ENCODE data around the gene YIPF4. TPM values are rescaled to one million over a fixed set of nuclear protein-coding genes. Genes with fewer than 3 reads are reported as not detected.

The YIPF4 gene
- total and polyA plus RNA-seq, 2 of the 4 experiments (the other 2 are of a cell fraction), result 3.6 to 6.8 TPM

GRCh38 chr2:32235315-32235714 is 42.4 kb upstream of the YIPF4 start:
- Histone ChIP-seq H3K4me1 (ENCODE audit: control insufficient read depth, insufficient read depth, low read length) (no peaks in the 10 kb centered on the region), H4K5ac (ENCODE audit: low read depth, low read length) (no peak overlapping the region), H3K9me1 (ENCODE audit: insufficient read depth, low read length) (no peaks in the 10 kb centered on the region), H3K9me3 (ENCODE audit: control insufficient read depth, insufficient read depth, low read length) (no peaks in the 10 kb centered on the region), H3K79me1 (ENCODE audit: low read depth in 1 of 2, low read length in 2 of 2) (no peaks in the 10 kb centered on the region), H3K4ac (ENCODE audit: low read depth, low read length) (no peak overlapping the region), H2BK5ac (ENCODE audit: low read depth, low read length, poor library complexity, severe bottlenecking) (no peak overlapping the region), H3K23ac (ENCODE audit: low read depth, low read length) (no peak overlapping the region), H2AK5ac (ENCODE audit: low read depth, low read length) (no peak overlapping the region), H4K20me1 (ENCODE audit: insufficient read depth, low read length) (no peaks in the 10 kb centered on the region), H3K4me2 (ENCODE audit: low read depth, low read length) (no peak overlapping the region), H3K27ac (ENCODE audit: insufficient read depth, low read length) (no peak overlapping the region), H3K56ac (ENCODE audit: extremely low read depth, insufficient read depth, low read length) (no peak overlapping the region), H2BK15ac (ENCODE audit: low read depth, low read length) (no peak overlapping the region), H2BK120ac (ENCODE audit: low read depth, low read length) (no peak overlapping the region), H3K9ac (ENCODE audit: low read depth, low read length) (no peak overlapping the region), H2AFZ (replicated peaks; ENCODE audit: low read length, poor library complexity) (peak overlapping the region; percentile 52), H3K4me3 (ENCODE audit: insufficient read depth, low read depth, low read length) (no peak overlapping the region), H4K91ac (ENCODE audit: insufficient read depth, low read depth, low read length) (no peak overlapping the region), H4K8ac (ENCODE audit: low read depth in 2 of 2, low read length in 2 of 2) (no peak overlapping the region), H2AK9ac (replicated peaks; ENCODE audit: low read depth, low read length, poor library complexity) (no peak overlapping the region), H3K36me3 (ENCODE audit: control insufficient read depth, insufficient read depth, low read length) (no peaks in the 10 kb centered on the region), H3K18ac (ENCODE audit: low read depth, low read length) (no peak overlapping the region), H3K27me3 (ENCODE audit: control insufficient read depth, insufficient read depth, low read length) (no peaks in the 10 kb centered on the region), H3K14ac (replicated peaks; ENCODE audit: low read depth, low read length) (no peak overlapping the region), H2BK20ac (ENCODE audit: low read depth, low read length) (no peak overlapping the region)
- no CpG with 5 or more reads among the region's 5 CpGs for WGBS, 2 experiments (ENCODE audit: extremely low coverage in 2 of 2, insufficient read length in 1 of 2)
- no peak for ATAC-seq (ENCODE audit: low read depth)
- BruUV-seq (replicated peaks), result no TSS peak
- peak; percentile 19 for DNase-seq
- ChIA-PET CTCF (no interaction called here), POLR2A (ENCODE audit: unreplicated experiment) (no interaction called here)
- dilution Hi-C loops (cut with HindIII; ENCODE audit: low sequenced_read_pairs, unreplicated experiment) (no loop called here), in situ Hi-C loops (cut with MboI; ENCODE audit: low sequenced_read_pairs) (no loop called here), intact Hi-C loops (cut with micrococcal nuclease) (no loop called here)
- no peak for TF ChIP-seq MAZ (IDR thresholded peaks at IDR 0.05; ENCODE audit: borderline replicate concordance, low read depth, low read length)

All from IMR-90 (cell line).